Nephron progenitor cell (in vitro differentiated cells): Measurements from ENCODE around the gene ZNF746.

ENCODE experiments used
- DNase-seq: peaks from one replicate; pipeline ENCODE4 v3.0.0; 2021
- H3K27ac Mint-ChIP-seq: 2 replicates; pipeline ENCODE4 v1.8.0; 2021; ENCODE audit warnings: mild to moderate bottlenecking, moderate library complexity, mixed read lengths
- H3K27me3 Mint-ChIP-seq: 2 replicates; pipeline ENCODE4 v1.8.0; 2021; ENCODE audit warnings: mild to moderate bottlenecking, low read depth, mixed read lengths; ENCODE audit not compliant: poor library complexity
- H3K36me3 Mint-ChIP-seq: 2 replicates; pipeline ENCODE4 v1.8.0; 2021; ENCODE audit warnings: low read depth, mixed read lengths
- H3K4me1 Mint-ChIP-seq: 2 replicates; pipeline ENCODE4 v1.8.0; 2021; ENCODE audit warnings: mixed read lengths
- H3K4me3 Mint-ChIP-seq: 2 replicates; pipeline ENCODE4 v1.8.0; 2021; ENCODE audit warnings: mild to moderate bottlenecking, moderate library complexity, mixed read lengths
- H3K9me3 Mint-ChIP-seq: 2 replicates; pipeline ENCODE4 v1.8.0; 2021; ENCODE audit warnings: mild to moderate bottlenecking, moderate library complexity, mixed read lengths
- CTCF ChIP-seq: fragments of 200-600 bp; sonication (generic); IDR thresholded peaks from 2 replicates; pipeline ENCODE4 v1.5.0; 2021; ENCODE audit warnings: antibody characterized with exemption

Gene ZNF746

GRCh38 chr7:149529136-149529718 lies 31.6 kb upstream of the ZNF746 start:
- no peak for TF ChIP-seq CTCF
- no peaks in the 10 kb centered on the region for H3K36me3 Mint-ChIP-seq
- H3K27ac Mint-ChIP-seq = no peak overlapping the region
- no peaks in the 10 kb centered on the region for H3K4me1 Mint-ChIP-seq
- no peak for DNase-seq
- peaks cover 7% of the 10 kb centered on the region for H3K27me3 Mint-ChIP-seq
- no peak overlapping the region for H3K4me3 Mint-ChIP-seq
- H3K9me3 Mint-ChIP-seq = peaks cover 87% of the 10 kb centered on the region

DNA sequence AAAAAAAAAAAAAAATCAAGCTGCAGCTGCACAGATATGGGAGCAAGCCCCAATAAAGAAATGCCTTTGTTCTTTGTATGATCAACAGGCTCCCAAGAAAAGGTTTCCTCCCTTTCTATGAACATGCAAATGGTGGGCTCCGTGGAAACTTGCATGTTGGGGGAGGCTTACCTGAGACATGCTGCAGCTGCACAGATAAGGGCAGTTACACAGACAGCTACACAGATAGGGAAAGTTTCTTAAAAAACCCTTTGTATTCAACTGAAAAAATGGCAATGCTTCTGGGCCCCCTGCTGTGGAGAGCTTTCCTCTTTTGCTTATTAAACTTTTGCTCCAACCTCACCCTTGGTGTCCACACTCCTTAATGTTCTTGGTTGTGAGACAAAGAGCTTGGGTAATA lies 29.8 kb upstream of the ZNF746 start:
- Mint-ChIP-seq H3K27ac (no peak overlapping the region), H3K27me3 (peaks cover 12% of the 10 kb centered on the region), H3K4me3 (no peak overlapping the region), H3K9me3 (peaks cover 79% of the 10 kb centered on the region), H3K4me1 (no peaks in the 10 kb centered on the region), H3K36me3 (no peaks in the 10 kb centered on the region)
- DNase-seq = no peak
- no peak for TF ChIP-seq CTCF

DNA sequence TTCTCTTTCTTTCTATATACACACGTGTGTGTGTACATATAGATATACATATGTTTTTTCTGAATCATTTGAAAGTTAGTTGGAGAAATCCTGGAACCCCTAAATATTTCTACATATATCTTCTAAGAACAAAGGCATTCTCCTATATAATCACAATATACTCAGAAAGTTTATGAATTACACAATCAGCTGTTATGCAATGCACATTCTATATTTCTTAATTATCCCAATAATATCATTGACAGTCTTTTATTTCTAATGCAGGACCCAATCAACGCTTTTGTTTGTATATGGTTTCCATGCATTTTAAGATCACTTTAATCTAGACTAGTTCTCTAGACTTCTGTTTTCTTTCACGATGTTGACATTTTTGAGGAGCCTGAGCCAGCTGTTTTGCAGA lies 27.7 kb upstream of the ZNF746 start:
- Mint-ChIP-seq H3K4me1 (no peaks in the 10 kb centered on the region), H3K27ac (no peak overlapping the region), H3K36me3 (no peaks in the 10 kb centered on the region), H3K27me3 (peaks cover 18% of the 10 kb centered on the region), H3K9me3 (peaks cover 57% of the 10 kb centered on the region), H3K4me3 (no peak overlapping the region)
- TF ChIP-seq CTCF = no peak
- no peak for DNase-seq

DNA sequence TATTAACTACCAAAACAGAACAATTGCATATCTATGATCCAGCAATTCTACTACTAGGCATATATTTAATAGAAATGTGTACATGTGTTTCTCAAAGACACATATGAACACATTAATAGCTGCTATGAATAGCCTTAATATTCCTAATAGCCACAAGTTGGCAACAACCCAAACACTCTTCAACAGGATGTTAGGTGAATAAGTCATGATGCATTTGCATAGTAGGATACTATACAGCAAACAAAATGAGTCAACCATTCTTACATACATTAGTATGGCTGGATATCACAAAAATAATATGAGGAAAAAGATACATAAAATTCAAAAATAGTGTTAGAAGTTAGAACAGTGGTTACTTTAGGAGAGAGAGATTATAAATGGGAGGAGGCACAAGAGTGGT lies 26.8 kb upstream of the ZNF746 start:
- peaks cover 22% of the 10 kb centered on the region for H3K27me3 Mint-ChIP-seq
- no peak overlapping the region for H3K27ac Mint-ChIP-seq
- no peaks in the 10 kb centered on the region for H3K36me3 Mint-ChIP-seq
- TF ChIP-seq CTCF = no peak
- H3K4me1 Mint-ChIP-seq = no peaks in the 10 kb centered on the region
- no peak for DNase-seq
- H3K9me3 Mint-ChIP-seq = peaks cover 52% of the 10 kb centered on the region
- H3K4me3 Mint-ChIP-seq = no peak overlapping the region

DNA sequence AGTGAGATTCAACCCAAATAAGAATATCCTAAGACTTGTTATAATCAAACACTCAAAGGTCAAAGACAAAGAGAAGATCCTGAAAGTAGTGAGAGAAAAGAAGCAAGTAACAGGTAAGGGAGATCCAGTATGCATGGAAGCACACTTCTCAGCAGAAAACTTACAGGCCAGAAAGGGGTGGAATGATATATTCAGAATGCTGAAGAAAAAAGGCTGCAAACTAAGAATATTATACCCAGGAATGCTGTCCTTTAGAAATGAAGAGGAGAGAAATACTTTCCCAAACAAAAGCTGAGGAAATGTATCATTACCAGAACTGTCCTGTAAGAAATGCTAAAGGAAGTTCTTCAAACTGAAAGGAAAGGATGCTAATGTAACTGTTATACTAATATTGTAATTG lies 12.6 kb upstream of the ZNF746 start:
- H3K36me3 Mint-ChIP-seq = peaks cover 5% of the 10 kb centered on the region
- TF ChIP-seq CTCF = no peak
- no peak for DNase-seq
- H3K9me3 Mint-ChIP-seq = peaks cover 92% of the 10 kb centered on the region
- H3K4me3 Mint-ChIP-seq = no peak overlapping the region
- no peak overlapping the region for H3K27ac Mint-ChIP-seq
- H3K27me3 Mint-ChIP-seq = peaks cover 29% of the 10 kb centered on the region
- H3K4me1 Mint-ChIP-seq = no peaks in the 10 kb centered on the region

DNA sequence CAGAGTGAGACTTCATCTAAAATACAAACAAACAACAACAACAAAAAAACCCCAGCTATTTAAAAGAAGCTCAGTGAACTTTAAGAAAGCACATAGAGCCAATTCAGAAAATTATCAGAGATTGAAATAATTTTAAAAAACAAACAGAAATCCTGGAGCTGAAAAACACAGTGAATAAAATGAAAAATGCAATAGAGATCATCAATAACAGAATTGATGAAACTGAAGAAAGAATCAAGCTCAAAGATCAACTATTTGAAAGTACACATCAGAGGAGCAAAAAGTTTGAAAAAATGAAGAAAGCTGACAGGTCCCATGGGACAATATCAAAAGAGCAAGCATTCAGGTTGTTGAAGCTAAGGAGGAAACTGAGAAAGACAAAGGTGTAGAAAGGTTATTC lies 12.2 kb upstream of the ZNF746 start:
- TF ChIP-seq CTCF = no peak

More for the DNA sequence above, 12.2 kb upstream of the ZNF746 start:
- H3K4me3 Mint-ChIP-seq = no peak overlapping the region
- no peak overlapping the region for H3K27ac Mint-ChIP-seq
- peaks cover 31% of the 10 kb centered on the region for H3K27me3 Mint-ChIP-seq
- H3K4me1 Mint-ChIP-seq = no peaks in the 10 kb centered on the region
- DNase-seq = no peak
- peaks cover 94% of the 10 kb centered on the region for H3K9me3 Mint-ChIP-seq
- peaks cover 5% of the 10 kb centered on the region for H3K36me3 Mint-ChIP-seq
